ENCODE measurements around the gene GRIN2A. TPM values are rescaled to one million over a fixed set of nuclear protein-coding genes. Genes with fewer than 3 reads are reported as not detected.

GRIN2A gene
- total and polyA plus RNA-seq, 2 of the 8 experiments (the other 6 are each of a cell fraction or from before 2014, with no cell fraction given): 0.18 to 1.8 TPM

DNA sequence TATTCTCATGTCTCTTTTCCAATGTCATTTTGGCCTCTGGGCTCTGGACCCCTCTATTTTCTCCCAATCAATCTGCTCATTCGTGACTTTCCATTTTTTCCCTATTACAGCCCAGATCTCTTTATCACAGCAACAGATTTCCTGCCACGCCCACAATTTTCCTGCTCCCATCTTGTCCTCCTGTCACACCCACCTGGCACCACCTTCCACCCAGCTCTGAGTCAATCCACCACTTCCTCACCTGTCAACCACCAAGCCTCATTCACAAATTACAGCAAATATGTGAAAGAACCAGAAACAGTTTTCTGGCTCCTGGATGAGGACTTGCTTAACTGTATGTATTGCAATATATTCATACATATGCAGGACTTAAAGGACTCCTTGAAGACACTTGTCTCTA lies 311.3 kb downstream of the GRIN2A start (continued):
- no peak for TF ChIP-seq HDAC6 (IDR thresholded peaks at IDR 0.05; ENCODE audit: low read depth, low read length)
